BLaER1 treated with 17β-estradiol and CSF1 and Interleukin-3, amounts not matched to agents 10 nM and 100 nM (cell line): Measurements from ENCODE around the gene ZNF652.
"Not testable (repeated sequence)": the region's sequence is repeated elsewhere in the genome, so short reads cannot be mapped to it uniquely, and the experiment has no call there.

ENCODE experiments used
- H3K27ac ChIP-seq, 11 experiments: shearing (Covaris generic); formaldehyde crosslinking; 2 replicates each; pipeline ENCODE4 v1.8.1; 2022
- H3K27me3 ChIP-seq, 11 experiments: shearing (Covaris generic); formaldehyde crosslinking; 2 replicates each; pipeline ENCODE4 v1.8.1; 2022
- H3K36me3 ChIP-seq, 11 experiments: shearing (Covaris generic); formaldehyde crosslinking; 2 replicates each; pipeline ENCODE4 v1.8.1; 2022
- H3K4me1 ChIP-seq, 10 experiments: shearing (Covaris generic); formaldehyde crosslinking; 2 replicates each; pipeline ENCODE4 v1.8.1; 2022
- H3K4me2 ChIP-seq, 11 experiments: shearing (Covaris generic); formaldehyde crosslinking; 2 replicates each; pipeline ENCODE4 v1.8.1; 2022
- H3K4me3 ChIP-seq, 10 experiments: shearing (Covaris generic); formaldehyde crosslinking; 2 replicates each; pipeline ENCODE4 v1.8.1; 2022
- H3K9ac ChIP-seq, 11 experiments: shearing (Covaris generic); formaldehyde crosslinking; 2 replicates each; pipeline ENCODE4 v1.8.1; 2022
- H3K9me3 ChIP-seq, 11 experiments: shearing (Covaris generic); formaldehyde crosslinking; replicated peaks in 1 of 11; 2 replicates each; pipeline ENCODE4 v1.8.1; 2022
- H4K20me1 ChIP-seq, 11 experiments: shearing (Covaris generic); formaldehyde crosslinking; 2 replicates each; pipeline ENCODE4 v1.8.1; 2022
- Cebpa-rat ChIP-seq, 11 experiments: shearing (Covaris generic); IDR thresholded peaks; 2 replicates each; pipeline ENCODE4 v1.8.1; 2022

Gene ZNF652

GRCh38 chr17:49365667-49366066, 3.6 kb upstream of the ZNF652 start:
- TF ChIP-seq Cebpa-rat (IDR thresholded peaks at IDR 0.05), result no peak
- Histone ChIP-seq H3K4me1 (peaks cover 20 to 38% (median 25%) of the 10 kb centered on the region in 10 experiments), H3K36me3 (no peaks in the 10 kb centered on the region; a peak in 1 of 22 replicates), H3K4me3 (no peak overlapping the region), H3K27me3 (no peaks in the 10 kb centered on the region), H4K20me1 (peaks cover 0 to 5% (median 2%) of the 10 kb centered on the region in 11 experiments; a peak in 8 of 22 replicates), H3K27ac (no peak overlapping the region), H3K4me2 (peak overlapping the region in 9 of 11 experiments; percentile 1 to 39 (median 22); a peak in 14 of 22 replicates), H3K9ac (no peak overlapping the region), H3K9me3 (no peaks in the 10 kb centered on the region)

GRCh38 chr17:49365126-49365525, 3.1 kb upstream of the ZNF652 start:
- H3K36me3 ChIP-seq, H3K4me3 ChIP-seq, H3K27ac ChIP-seq, H3K9me3 ChIP-seq, H3K9ac ChIP-seq, H3K27me3 ChIP-seq: not testable (repeated sequence)
- peak overlapping the region in 8 of 11 experiments; percentile 1 to 39 (median 28); a peak in 10 of 22 replicates for H3K4me2 ChIP-seq
- H3K4me1 ChIP-seq, result peaks cover 20 to 38% (median 28%) of the 10 kb centered on the region in 10 experiments
- peaks cover 0 to 11% (median 7%) of the 10 kb centered on the region in 11 experiments; a peak in 10 of 22 replicates for H4K20me1 ChIP-seq

- H3K4me1 ChIP-seq, result peaks cover 29 to 46% (median 37%) of the 10 kb centered on the region in 10 experiments
- H3K36me3 ChIP-seq, result no peaks in the 10 kb centered on the region
- no peak overlapping the region for H3K9ac ChIP-seq
- no peak for TF ChIP-seq Cebpa-rat (IDR thresholded peaks at IDR 0.05)
- H3K4me2 ChIP-seq, result no peak overlapping the region
- no peaks in the 10 kb centered on the region for H3K27me3 ChIP-seq
- no peak overlapping the region for H3K4me3 ChIP-seq
- no peaks in the 10 kb centered on the region for H3K9me3 ChIP-seq
- no peak overlapping the region for H3K27ac ChIP-seq
- peaks cover 6 to 21% (median 14%) of the 10 kb centered on the region in 11 experiments; a peak in 16 of 22 replicates for H4K20me1 ChIP-seq
These were observed 2.1 kb upstream of the ZNF652 start for GRCh38 chr17:49364119-49364518.

GRCh38 chr17:49363251-49363650, 1.2 kb upstream of the ZNF652 start:
- no peaks in the 10 kb centered on the region for H3K36me3 ChIP-seq
- H3K4me2 ChIP-seq, result peak overlapping the region in 7 of 11 experiments; percentile 74 to 90 (median 83); a peak in 10 of 22 replicates
- H3K4me3 ChIP-seq, result no peak overlapping the region
- peaks cover 12 to 27% (median 21%) of the 10 kb centered on the region in 11 experiments; a peak in 17 of 22 replicates for H4K20me1 ChIP-seq
- peaks cover 38 to 54% (median 46%) of the 10 kb centered on the region in 10 experiments for H3K4me1 ChIP-seq
- no peaks in the 10 kb centered on the region for H3K27me3 ChIP-seq
- H3K27ac ChIP-seq, result no peak overlapping the region
- no peaks in the 10 kb centered on the region for H3K9me3 ChIP-seq
- no peak overlapping the region for H3K9ac ChIP-seq
- TF ChIP-seq Cebpa-rat (IDR thresholded peaks at IDR 0.05), result no peak

GRCh38 chr17:49362723-49363117, 670 bp upstream of the ZNF652 start:
- no peaks in the 10 kb centered on the region for H3K27me3 ChIP-seq
- H3K9ac ChIP-seq, result peak overlapping the region; percentile 91 to 98 (median 96)
- H3K9me3 ChIP-seq, result no peaks in the 10 kb centered on the region
- H4K20me1 ChIP-seq, result peaks cover 16 to 32% (median 27%) of the 10 kb centered on the region in 11 experiments; a peak in 17 of 22 replicates
- peaks cover 43 to 56% (median 51%) of the 10 kb centered on the region in 10 experiments for H3K4me1 ChIP-seq
- peak overlapping the region; percentile 73 to 99 (median 83) for H3K4me2 ChIP-seq
- no peak for TF ChIP-seq Cebpa-rat (IDR thresholded peaks at IDR 0.05)
- no peaks in the 10 kb centered on the region for H3K36me3 ChIP-seq
- H3K4me3 ChIP-seq, result peak overlapping the region; percentile 79 to 100 (median 90)
- peak overlapping the region in 10 of 11 experiments; percentile 91 to 98 (median 96); a peak in 18 of 22 replicates for H3K27ac ChIP-seq

GRCh38 chr17:49361129-49361901, 735 bp downstream of the ZNF652 start:
- no peak for TF ChIP-seq Cebpa-rat (IDR thresholded peaks at IDR 0.05)
- Histone ChIP-seq H3K36me3 (no peaks in the 10 kb centered on the region), H3K4me2 (peak overlapping the region; percentile 86 to 99 (median 97)), H3K9ac (peak overlapping the region; percentile 91 to 98 (median 96)), H4K20me1 (peaks cover 22 to 47% (median 37%) of the 10 kb centered on the region in 11 experiments; a peak in 17 of 22 replicates), H3K27me3 (no peaks in the 10 kb centered on the region), H3K4me3 (peak overlapping the region; percentile 79 to 100 (median 90)), H3K4me1 (peaks cover 46 to 64% (median 57%) of the 10 kb centered on the region in 10 experiments), H3K27ac (peak overlapping the region; percentile 88 to 98 (median 96)), H3K9me3 (no peaks in the 10 kb centered on the region)

- no peak for TF ChIP-seq Cebpa-rat (IDR thresholded peaks at IDR 0.05)
- H3K9ac ChIP-seq, result peak overlapping the region; percentile 91 to 98 (median 96)
- H3K36me3 ChIP-seq, result no peaks in the 10 kb centered on the region
- no peaks in the 10 kb centered on the region for H3K9me3 ChIP-seq
- H3K27me3 ChIP-seq, result no peaks in the 10 kb centered on the region
- peak overlapping the region; percentile 79 to 100 (median 90) for H3K4me3 ChIP-seq
- peaks cover 41 to 59% (median 52%) of the 10 kb centered on the region in 10 experiments for H3K4me1 ChIP-seq
- H3K27ac ChIP-seq, result peak overlapping the region in 10 of 11 experiments; percentile 91 to 98 (median 96); a peak in 19 of 22 replicates
- H3K4me2 ChIP-seq, result peak overlapping the region; percentile 86 to 99 (median 97)
- H4K20me1 ChIP-seq, result peaks cover 22 to 51% (median 43%) of the 10 kb centered on the region in 11 experiments; a peak in 17 of 22 replicates
These were observed 1.3 kb downstream of the ZNF652 start for GRCh38 chr17:49360796-49361128.

GRCh38 chr17:49359990-49360795, 1.9 kb downstream of the ZNF652 start:
- Histone ChIP-seq H3K4me3 (peak overlapping the region; percentile 79 to 100 (median 90)), H3K27me3 (no peaks in the 10 kb centered on the region), H3K36me3 (no peaks in the 10 kb centered on the region), H3K9ac (peak overlapping the region; percentile 91 to 98 (median 96); a peak in 21 of 22 replicates), H3K9me3 (no peaks in the 10 kb centered on the region), H3K27ac (peak overlapping the region in 10 of 11 experiments; percentile 91 to 98 (median 96); a peak in 19 of 22 replicates), H3K4me2 (peak overlapping the region; percentile 86 to 99 (median 97)), H3K4me1 (peaks cover 36 to 53% (median 46%) of the 10 kb centered on the region in 10 experiments), H4K20me1 (peaks cover 22 to 52% (median 46%) of the 10 kb centered on the region in 11 experiments; a peak in 17 of 22 replicates)
- no peak for TF ChIP-seq Cebpa-rat (IDR thresholded peaks at IDR 0.05)
